Fibroblast of pulmonary artery (primary cell): ENCODE measurements around the gene SLC28A3.

Source experiments
- DNase-seq: peaks from one replicate; pipeline ENCODE4 v3.0.0-alpha.2; 2010; ENCODE audit warnings: low read depth
- H3K4me3 ChIP-seq: replicated peaks from 2 replicates; pipeline ENCODE4 v1.5.1; 2011; ENCODE audit warnings: low read depth, mild to moderate bottlenecking, control low read depth, low read length, moderate library complexity
- CTCF ChIP-seq: IDR thresholded peaks from 2 replicates; pipeline ENCODE4 v1.5.1; 2011; ENCODE audit warnings: mild to moderate bottlenecking, control low read depth, low read length, inconsistent platforms; ENCODE audit errors: missing control alignments

SLC28A3 gene

GRCh38 chr9:84235511-84235910 lies 105.0 kb downstream of the SLC28A3 start:
- no peak for TF ChIP-seq CTCF
- no peak for DNase-seq
- no peak overlapping the region for H3K4me3 ChIP-seq

- no peak for TF ChIP-seq CTCF
- DNase-seq: peak; percentile 55
Observed at GRCh38 chr9:84230355-84231145, 110.0 kb downstream of the SLC28A3 start.

GRCh38 chr9:84229191-84229590 lies 111.4 kb downstream of the SLC28A3 start:
- no peak overlapping the region for H3K4me3 ChIP-seq
- TF ChIP-seq CTCF: no peak
- no peak for DNase-seq

More at GRCh38 chr9:84230355-84231145, 110.0 kb downstream of the SLC28A3 start:
- no peak overlapping the region for H3K4me3 ChIP-seq

GRCh38 chr9:84228130-84228720 lies 112.3 kb downstream of the SLC28A3 start:
- H3K4me3 ChIP-seq: no peak overlapping the region
- DNase-seq: peak; percentile 22
- TF ChIP-seq CTCF: no peak

GRCh38 chr9:84226126-84226525 lies 114.4 kb downstream of the SLC28A3 start:
- no peak overlapping the region for H3K4me3 ChIP-seq
- DNase-seq: no peak
- no peak for TF ChIP-seq CTCF
